Jurkat, Clone E6-1 (cell line): ENCODE data around the gene UACA.
"Not testable (repeated sequence)": the region's sequence is repeated elsewhere in the genome, so short reads cannot be mapped to it uniquely, and the experiment has no call there.

Source experiments
- DNase-seq: peaks from one replicate; pipeline ENCODE4 v3.0.0-alpha.2; 2011; ENCODE audit warnings: low read depth, low spot score
- H3K4me3 ChIP-seq: 2 replicates; pipeline ENCODE4 v1.5.1; 2011; ENCODE audit warnings: mild to moderate bottlenecking, low read length, control low read depth, moderate library complexity

Gene UACA

DNA sequence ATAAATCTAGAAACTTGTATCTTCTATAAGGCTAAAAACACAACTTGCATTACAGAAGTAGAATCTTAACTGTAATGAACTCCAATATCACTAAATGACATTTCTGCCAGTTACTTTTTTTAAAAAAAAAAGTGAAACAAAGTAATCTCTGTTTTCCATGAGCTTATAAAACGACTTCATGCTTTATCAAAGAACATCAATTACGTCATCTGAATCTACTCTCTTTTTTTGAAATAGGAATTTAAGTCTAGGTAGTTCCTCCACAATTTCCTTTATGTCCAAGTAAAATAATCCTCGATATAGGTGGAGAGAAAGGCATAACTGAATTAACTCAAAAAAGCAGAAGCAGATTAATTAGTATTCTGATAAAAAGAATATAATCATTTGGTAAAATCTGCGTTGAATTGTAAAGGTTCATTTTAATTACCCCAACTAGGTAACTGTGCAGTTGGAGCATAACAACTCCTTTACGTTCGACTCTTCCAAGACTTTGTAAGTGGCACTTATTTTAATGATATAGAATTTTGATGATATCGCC, 1.4 kb downstream of the UACA start:
- no peak for DNase-seq
- no peak overlapping the region for H3K4me3 ChIP-seq

DNA sequence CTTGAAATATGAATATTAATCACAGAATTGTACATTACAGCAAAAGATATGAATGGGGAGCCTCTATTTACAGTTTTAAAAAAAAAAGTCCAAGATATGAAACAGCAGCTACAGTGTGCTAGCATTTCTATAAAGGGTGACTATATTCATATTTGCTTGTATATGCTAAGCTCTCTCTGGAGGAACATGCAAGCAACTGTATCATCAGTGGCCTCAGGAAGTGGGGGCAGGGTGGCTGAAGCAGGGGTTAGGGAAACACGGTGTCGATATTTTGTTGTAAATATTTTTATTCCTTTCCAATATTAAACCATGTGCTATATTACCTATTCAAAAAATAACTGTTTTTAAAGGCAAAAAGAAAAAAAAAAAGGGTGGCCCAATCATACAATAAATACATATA, 2.3 kb downstream of the UACA start:
- no peak overlapping the region for H3K4me3 ChIP-seq

DNA sequence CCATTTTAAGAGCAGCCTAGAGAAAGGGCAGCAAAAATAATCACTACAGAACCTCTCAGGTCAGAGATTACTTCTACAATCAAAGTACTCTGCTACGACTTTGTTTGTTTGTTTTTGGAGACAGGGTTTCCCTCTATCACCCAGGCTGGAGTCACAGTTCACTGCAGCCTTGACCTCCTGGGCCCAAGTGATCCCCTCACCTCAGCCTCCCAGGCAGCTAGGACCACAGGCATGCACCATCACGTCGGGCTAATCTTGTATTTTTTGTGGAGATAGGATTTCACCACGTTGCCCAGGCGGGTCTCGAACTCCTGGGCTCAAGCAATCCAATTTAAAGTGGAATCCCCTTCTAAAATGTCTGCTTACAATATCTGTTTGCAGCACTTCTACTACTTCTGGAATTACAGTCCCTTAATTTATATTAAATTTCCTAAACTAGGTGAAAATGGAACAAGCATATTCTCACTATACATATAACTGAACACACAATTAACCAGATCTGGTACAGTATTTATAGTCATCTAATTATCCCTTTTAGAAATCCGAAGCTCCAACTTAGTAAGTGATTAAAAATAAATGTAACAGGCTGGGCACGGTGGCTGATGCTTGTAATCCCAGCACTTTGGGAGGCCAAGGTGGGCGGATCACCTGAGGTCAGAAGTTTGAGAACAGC, 4.4 kb downstream of the UACA start:
- H3K4me3 ChIP-seq, result no peak overlapping the region
- no peak for DNase-seq

More for the DNA sequence above, 2.3 kb downstream of the UACA start:
- no peak for DNase-seq

DNA sequence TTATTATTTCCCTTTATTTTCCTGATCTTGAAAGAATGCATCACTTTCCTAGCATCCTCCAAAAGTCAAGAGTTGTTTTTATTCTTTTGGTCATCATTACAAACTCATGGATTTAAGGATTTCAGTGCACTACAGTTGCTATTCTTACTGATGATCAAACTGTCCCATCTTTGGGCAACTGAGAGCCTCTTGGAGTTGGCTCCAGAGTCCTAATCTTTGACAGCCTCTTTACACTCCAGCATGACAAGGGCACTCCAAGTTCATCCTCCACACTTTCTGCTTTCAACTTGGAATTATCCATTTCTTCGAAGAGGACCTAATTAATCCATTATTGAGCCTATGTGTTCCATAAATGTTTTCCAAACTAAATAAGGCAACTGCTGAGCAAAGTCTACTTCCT, 5.7 kb downstream of the UACA start:
- H3K4me3 ChIP-seq, result no peak overlapping the region
- no peak for DNase-seq

DNA sequence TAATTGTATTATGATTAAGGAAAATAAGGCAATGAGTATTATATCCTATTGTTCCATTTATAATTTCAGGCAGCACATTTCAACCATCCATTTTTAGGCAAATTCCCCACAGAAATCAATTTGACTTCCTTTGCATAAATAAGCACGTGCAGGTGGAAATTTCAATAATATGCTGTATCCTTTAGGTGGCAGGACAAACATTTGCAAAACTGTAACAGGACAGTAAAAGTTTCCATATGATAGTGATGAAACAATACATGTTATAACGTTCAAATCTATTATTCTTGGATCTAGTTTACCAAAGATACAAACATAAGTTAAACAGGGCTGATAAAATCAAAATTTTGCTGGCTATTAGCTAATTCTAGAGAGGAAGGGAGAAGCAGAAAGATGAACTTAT, 8.5 kb downstream of the UACA start:
- no peak for DNase-seq
- H3K4me3 ChIP-seq, result no peak overlapping the region

DNA sequence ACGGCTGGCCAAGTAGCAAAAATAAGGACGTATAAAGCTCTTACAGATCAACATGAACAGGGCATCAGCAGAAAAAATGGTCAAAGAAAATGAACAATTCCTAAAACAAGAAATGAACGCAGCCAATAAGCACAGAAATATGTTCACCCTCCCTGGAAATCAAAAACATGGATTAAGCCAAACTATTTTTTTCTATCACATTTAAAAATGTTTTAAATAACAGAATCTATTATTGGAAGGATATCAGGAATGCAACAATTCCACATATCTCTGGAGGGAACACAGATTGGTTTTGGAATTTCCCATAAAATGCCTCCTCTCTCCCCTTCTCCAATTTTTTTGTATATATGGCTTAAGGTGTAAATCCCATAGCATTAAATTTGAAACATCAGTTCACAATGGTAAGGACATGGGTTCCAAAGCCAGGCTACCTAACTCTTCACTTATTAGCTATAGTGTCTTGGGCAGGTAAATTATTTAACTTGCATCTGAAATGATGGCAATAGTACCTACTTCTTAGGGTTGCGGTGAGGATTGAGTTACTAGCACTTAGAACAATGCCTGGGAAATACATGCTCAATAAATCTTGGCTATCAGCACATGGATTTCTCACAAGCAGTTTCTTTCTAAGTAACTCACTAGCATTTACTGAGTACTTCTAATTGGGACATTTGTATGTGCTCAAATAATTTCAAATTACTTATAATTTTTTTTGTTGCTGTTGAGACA, 10.1 kb downstream of the UACA start:
- no peak for DNase-seq
- no peak overlapping the region for H3K4me3 ChIP-seq

DNA sequence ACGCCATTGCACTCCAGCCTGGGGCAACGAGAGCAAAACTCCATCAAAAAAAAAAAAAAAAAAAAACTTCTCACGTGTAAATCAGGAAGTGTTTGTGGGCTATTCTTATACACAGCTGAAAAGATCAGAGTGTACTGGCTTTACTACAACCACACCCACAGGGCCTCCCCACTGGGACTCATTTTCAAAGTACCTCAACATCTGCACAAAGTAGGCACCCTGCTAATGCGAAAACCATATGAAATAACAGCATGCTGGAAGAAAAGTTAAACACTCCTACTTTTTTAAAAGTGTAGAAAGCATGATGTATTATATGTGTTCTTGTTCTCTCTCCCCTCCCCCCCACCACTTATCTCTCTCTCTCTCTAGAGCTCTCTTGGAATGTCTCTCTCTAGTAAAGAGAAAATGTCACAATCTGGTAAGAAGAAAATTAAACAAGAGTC, 11.1 kb downstream of the UACA start:
- peak; percentile 87 for DNase-seq
- no peak overlapping the region for H3K4me3 ChIP-seq

- DNase-seq, result no peak
- no peak overlapping the region for H3K4me3 ChIP-seq
Observed at GRCh38 chr15:70750203-70750869, 13.0 kb downstream of the UACA start.

- no peak for DNase-seq
Observed at GRCh38 chr15:70748281-70748747, 15.0 kb downstream of the UACA start.

DNA sequence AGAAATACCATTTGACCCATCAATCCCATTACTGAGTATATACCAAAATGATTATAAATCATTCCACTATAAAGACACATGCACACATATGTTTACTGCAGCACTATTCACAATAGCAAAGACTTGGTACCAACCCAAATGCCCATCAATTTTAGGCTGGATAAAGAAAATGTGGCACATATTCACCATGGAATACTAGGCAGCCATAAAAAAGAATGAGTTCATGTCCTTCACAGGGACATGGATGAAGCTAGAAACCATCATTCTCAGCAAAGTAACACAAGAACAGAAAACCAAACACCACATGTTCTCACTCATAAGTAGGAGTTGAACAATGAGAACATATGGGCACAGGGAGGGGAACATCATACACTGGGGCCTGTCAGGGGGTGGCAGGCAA, 16.8 kb downstream of the UACA start:
- not testable (repeated sequence) for DNase-seq, H3K4me3 ChIP-seq

More at GRCh38 chr15:70748281-70748747, 15.0 kb downstream of the UACA start:
- no peak overlapping the region for H3K4me3 ChIP-seq

- no peak for DNase-seq
- no peak overlapping the region for H3K4me3 ChIP-seq
Observed at GRCh38 chr15:70742928-70743327, 20.4 kb downstream of the UACA start.

GRCh38 chr15:70741677-70742293, 21.6 kb downstream of the UACA start:
- no peak overlapping the region for H3K4me3 ChIP-seq
- no peak for DNase-seq

DNA sequence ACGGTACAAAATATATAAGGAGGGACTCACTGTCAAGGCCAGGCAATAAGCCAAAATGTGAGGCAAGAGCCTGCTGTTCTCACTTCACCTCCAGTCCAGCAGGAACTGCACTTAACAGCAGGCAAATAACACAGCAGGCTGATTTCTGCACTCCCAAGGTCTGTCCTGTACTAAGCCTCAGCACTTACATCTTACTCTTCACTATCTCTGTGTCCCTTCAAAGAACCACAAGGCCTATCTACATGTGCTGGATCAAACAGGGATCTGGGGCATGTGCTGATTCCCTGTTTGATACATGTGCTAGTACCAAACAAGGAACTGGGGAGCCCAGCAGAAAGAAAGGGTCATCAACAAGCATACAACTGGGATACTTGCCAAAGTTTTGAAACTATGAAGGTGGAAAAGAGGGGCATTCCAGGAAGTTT, 22.2 kb downstream of the UACA start:
- no peak overlapping the region for H3K4me3 ChIP-seq
- DNase-seq, result no peak

DNA sequence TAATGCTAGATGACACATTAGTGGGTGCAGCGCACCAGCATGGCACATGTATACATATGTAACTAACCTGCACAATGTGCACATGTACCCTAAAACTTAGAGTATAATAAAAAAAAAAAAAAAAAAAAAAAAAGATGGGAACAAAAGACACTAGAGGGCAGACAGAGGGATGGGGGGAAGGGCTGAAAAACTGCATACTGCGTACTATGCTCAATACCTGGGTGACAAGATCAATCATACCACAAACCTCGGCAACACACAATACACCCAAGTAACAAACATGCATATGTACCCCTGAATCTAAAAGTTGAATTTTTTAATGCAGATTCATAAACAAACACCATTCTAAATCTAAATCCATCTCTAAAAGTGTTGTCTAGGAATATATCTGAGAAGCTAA, 28.3 kb downstream of the UACA start:
- DNase-seq, result not testable (repeated sequence)

GRCh38 chr15:70729164-70729563, 34.2 kb downstream of the UACA start:
- no peak overlapping the region for H3K4me3 ChIP-seq
- DNase-seq, result no peak

More for the DNA sequence above, 28.3 kb downstream of the UACA start:
- not testable (repeated sequence) for H3K4me3 ChIP-seq

GRCh38 chr15:70726753-70727152, 36.6 kb downstream of the UACA start:
- H3K4me3 ChIP-seq, result no peak overlapping the region
- no peak for DNase-seq

DNA sequence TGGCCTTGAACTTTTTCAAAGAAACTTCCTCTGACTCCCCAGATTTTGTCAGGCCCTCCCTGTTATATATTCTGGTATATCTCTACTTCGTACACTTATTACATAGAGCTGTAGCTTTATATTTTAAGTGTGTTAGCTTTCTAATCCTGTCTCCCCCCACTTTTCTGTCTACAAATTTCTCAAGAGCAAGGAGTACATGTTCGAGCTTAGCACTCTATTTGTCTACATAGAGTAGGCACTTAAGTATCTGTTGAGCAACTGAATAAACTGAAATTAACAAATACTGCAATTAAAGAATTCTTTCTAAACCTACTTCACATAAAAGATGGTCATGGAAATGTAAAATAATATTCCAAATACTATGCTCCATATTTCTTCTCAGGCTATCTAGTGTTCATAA, 39.4 kb downstream of the UACA start:
- no peak for DNase-seq
- no peak overlapping the region for H3K4me3 ChIP-seq

- no peak overlapping the region for H3K4me3 ChIP-seq
- no peak for DNase-seq
Observed at GRCh38 chr15:70723122-70723422, 40.3 kb downstream of the UACA start.

DNA sequence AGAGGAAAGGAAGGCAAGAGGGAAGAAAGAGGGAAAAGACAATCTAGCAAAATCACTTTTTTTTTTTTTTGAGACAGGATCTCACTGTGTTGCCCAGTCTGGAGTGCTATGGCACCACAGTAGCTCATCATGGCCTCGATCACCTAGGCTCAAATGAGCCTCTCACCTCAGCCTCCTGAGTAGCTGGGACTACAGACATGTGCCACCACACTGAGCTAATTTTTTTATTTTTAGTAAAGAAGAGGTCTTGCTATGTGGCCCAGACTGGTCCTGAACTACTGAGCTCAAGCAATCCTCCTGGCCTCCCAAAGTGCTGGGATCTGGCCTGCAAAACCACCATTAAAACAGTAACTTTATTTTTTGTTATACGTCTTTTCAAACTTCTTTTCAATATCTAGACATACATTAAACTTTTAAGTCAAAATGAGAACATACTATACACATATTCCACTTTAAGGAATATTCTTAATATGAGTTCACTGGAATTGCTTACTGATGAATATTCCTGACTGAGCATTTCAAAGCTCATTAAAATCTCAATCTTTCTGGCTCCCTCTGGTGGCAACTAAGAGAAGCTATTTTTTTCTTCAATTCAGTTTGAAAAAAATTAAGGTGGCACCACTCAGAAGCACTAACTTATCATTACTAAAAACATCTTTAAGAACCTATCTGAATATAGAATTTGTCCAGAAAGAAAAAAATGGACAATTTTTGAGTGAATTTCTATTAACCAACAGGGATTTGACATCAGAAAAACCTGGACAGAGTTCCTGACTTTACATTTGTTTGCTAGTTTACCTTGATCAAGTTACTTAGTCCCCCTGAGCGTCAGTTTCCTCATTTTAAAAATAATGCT, 40.9 kb downstream of the UACA start:
- peak; percentile 46 for DNase-seq
- H3K4me3 ChIP-seq, result no peak overlapping the region
